K562 (cell line): Measurements from ENCODE around the gene ZNF324B. TPM values are rescaled to one million over a fixed set of nuclear protein-coding genes. Genes with fewer than 3 reads are reported as not detected.
A peak's percentile ranks its signal among the peaks of the same experiment; 100 is the strongest.

Source experiments
- ATAC-seq: fragments of 200-7000 bp; cut with Tn5 transposase; 3 replicates; pipeline ENCODE4 v1.9.1; 2020; ENCODE audit warnings: moderate library complexity
- BruUV-seq: library from RNA; stranded (reverse); fragments of 400-500 nt; replicated peaks from 2 replicates; lab custom pipeline; 2021; lab: Mats Ljungman, UMichigan
- CTCF ChIA-PET: fragments of 300-600 bp; formaldehyde crosslinking; extraction: SDS; loops from one replicate; lab custom pipeline; 2021; ENCODE audit warnings: low intra/inter-chr PET ratio; lab: Yijun Ruan, JAX
- POLR2A ChIA-PET: fragments of 300-600, 350-650 bp; sonication (Branson Sonifier 250); formaldehyde crosslinking; extraction: SDS; loops from one replicate; lab custom pipeline; 2021; ENCODE audit warnings: antibody characterized with exemption, inconsistent platforms; lab: Yijun Ruan, JAX
- DNase-seq, 4 experiments: peaks; one replicate each; pipeline versions ENCODE4 v3.0.0 to v3.0.0-alpha.2; 2011 to 2018; ENCODE audit warnings: low spot score in 3 of 4, mixed read lengths in 3 of 4; ENCODE audit errors: extremely low read depth in 1 of 4
- FAIRE-seq: peaks from 2 replicates; lab custom pipeline; 2011; peaks lifted over from hg19 to GRCh38; lab: Jason Lieb, UNC
- H2AFZ ChIP-seq: 2 replicates; pipeline ENCODE4 v1.6.0; 2011; ENCODE audit warnings: low read depth, low read length, control low read depth, inconsistent platforms
- H3K27ac ChIP-seq: fragments of 200-600 bp; 3 replicates; pipeline ENCODE4 v1.8.0; 2011; ENCODE audit warnings: low read depth, mild to moderate bottlenecking, control low read depth, inconsistent platforms, low read length, moderate library complexity, mixed read lengths; ENCODE audit errors: extremely low read depth
- H3K27me3 ChIP-seq, 2 experiments: fragments of 300-600 bp in 1 of 2; 2 replicates in 1 of 2; 3 replicates in 1 of 2; pipeline versions ENCODE4 v1.6.0 to v1.8.0; 2011; ENCODE audit warnings: inconsistent platforms in 2 of 2, low read length in 2 of 2, mild to moderate bottlenecking in 1 of 2, mixed read lengths in 1 of 2, moderate library complexity in 1 of 2; ENCODE audit not compliant: control insufficient read depth in 2 of 2, insufficient read depth in 2 of 2
- H3K36me3 ChIP-seq: fragments of 300-600 bp; 3 replicates; pipeline ENCODE4 v1.8.0; 2011; ENCODE audit warnings: mild to moderate bottlenecking, low read length, inconsistent platforms; ENCODE audit not compliant: control insufficient read depth, insufficient read depth
- H3K4me1 ChIP-seq, 2 experiments: fragments of 200-600 bp in 1 of 2; replicated peaks in 1 of 2; 2 replicates in 1 of 2; 3 replicates in 1 of 2; pipeline versions ENCODE4 v1.5.1 to v1.8.0; 2011; ENCODE audit warnings: inconsistent platforms in 2 of 2, low read length in 2 of 2, mild to moderate bottlenecking in 1 of 2, mixed read lengths in 1 of 2, moderate library complexity in 1 of 2; ENCODE audit not compliant: control insufficient read depth in 2 of 2, insufficient read depth in 2 of 2
- H3K4me2 ChIP-seq: 2 replicates; pipeline ENCODE4 v1.6.1; 2011; ENCODE audit warnings: low read length, control low read depth, inconsistent platforms, mixed read lengths; ENCODE audit not compliant: insufficient read depth
- H3K4me3 ChIP-seq: fragments of 200-600 bp; sonication (generic), shearing (Covaris generic); 2 replicates; pipeline ENCODE4 v1.5.1; 2016; ENCODE audit warnings: control low read depth, inconsistent platforms
- H3K79me2 ChIP-seq: fragments of 200-600 bp; 3 replicates; pipeline ENCODE4 v1.8.0; 2011; ENCODE audit warnings: low read length, inconsistent platforms; ENCODE audit not compliant: control insufficient read depth, insufficient read depth
- H3K9ac ChIP-seq, 2 experiments: 2 replicates each; pipeline versions ENCODE4 v1.6.0 to v1.6.1; 2011; ENCODE audit warnings: low read depth in 2 of 2, low read length in 2 of 2, control low read depth in 1 of 2, inconsistent platforms in 1 of 2, mild to moderate bottlenecking in 1 of 2, mixed read lengths in 1 of 2; ENCODE audit not compliant: insufficient read depth in 1 of 2
- H3K9me1 ChIP-seq: one replicate; pipeline ENCODE4 v1.6.0; 2011; ENCODE audit warnings: inconsistent platforms, mild to moderate bottlenecking, low read length, moderate library complexity; ENCODE audit not compliant: control insufficient read depth, insufficient read depth
- H3K9me3 ChIP-seq: replicated peaks from 2 replicates; pipeline ENCODE4 v1.5.1; 2011; ENCODE audit warnings: low read depth, low read length, inconsistent platforms; ENCODE audit not compliant: control insufficient read depth, insufficient read depth
- H4K20me1 ChIP-seq: replicated peaks from 2 replicates; pipeline ENCODE4 v1.6.1; 2011; ENCODE audit warnings: low read length, inconsistent platforms, mixed read lengths; ENCODE audit not compliant: control insufficient read depth, insufficient read depth
- HMG20A ChIP-seq: fragments of 450-650 bp; formaldehyde crosslinking; conservative IDR thresholded peaks from 2 replicates; pipeline ENCODE4 v1.4.0; 2020; ENCODE audit warnings: mild to moderate bottlenecking, mixed read lengths
- L3MBTL2 ChIP-seq: fragments of 450-650 bp; IDR thresholded peaks from 2 replicates; pipeline ENCODE4 v1.6.1; 2016; ENCODE audit warnings: mild to moderate bottlenecking, moderate library complexity
- NFYB ChIP-seq: IDR thresholded peaks from 2 replicates; pipeline ENCODE4 v1.6.1; 2011; ENCODE audit warnings: mild to moderate bottlenecking, moderate library complexity; ENCODE audit not compliant: insufficient read length; ENCODE audit errors: extremely low read depth
- RFX1 ChIP-seq: fragments of 450-650 bp; IDR thresholded peaks from 2 replicates; pipeline ENCODE4 v1.6.1; 2016; ENCODE audit warnings: mild to moderate bottlenecking, moderate library complexity
- SRSF9 ChIP-seq: fragments of 200-400 bp; formaldehyde crosslinking; IDR thresholded peaks from 2 replicates; pipeline ENCODE4 v1.6.1; 2017; ENCODE audit warnings: low read depth, low read length, borderline replicate concordance
- WGBS: fragments of 100-300 bp; shearing (Covaris generic); methylation state at CpG from one replicate; pipeline ENCODE4 v1.1.6; 2016; ENCODE audit warnings: low coverage, mixed read lengths; ENCODE audit not compliant: insufficient coverage; ENCODE audit errors: missing lambda C conversion rate; 5-methylcytosine and 5-hydroxymethylcytosine counted together
- in situ Hi-C: fragments of 300-500 bp; cut with MboI; formaldehyde crosslinking; loops from 4 replicates; pipeline ENCODE4 v1.15.0; 2018; ENCODE audit warnings: inconsistent platforms, mixed read lengths
- intact Hi-C: fragments of 100-400 bp; cut with micrococcal nuclease; formaldehyde crosslinking; loops from 2 replicates; pipeline ENCODE4 v1.14.2; 2022
- polyA plus RNA-seq, 8 experiments: library from polyadenylated mRNA; depleted of rRNA in 4 of 8; stranded (reverse) in 5 of 8; unstranded in 3 of 8; fragments of >200 nt; fragmentation: Nextera tagmentation in 2 of 8; fragmentation: Illumina TruSeq in 1 of 8; extraction: Ambion mirVana in 2 of 8; extraction: Trizol in 1 of 8; gene quantifications; 2 replicates each; pipeline versions ENCODE4 v1.2.1 to v1.2.3, GENCODE V29; 2011 to 2014; ENCODE audit warnings: inconsistent platforms in 1 of 8, missing spikeins in 1 of 8
- total RNA-seq, 7 experiments: library from RNA; depleted of rRNA in 6 of 7; stranded (reverse); fragments of >200 nt in 6 of 7; fragmentation: Illumina TruSeq in 2 of 7; extraction: Trizol in 2 of 7; gene quantifications; 2 replicates each; pipeline versions ENCODE4 v1.2.1 to v1.2.3, GENCODE V29; 2011 to 2021; ENCODE audit warnings: low replicate concordance in 1 of 7
- TF ChIP-seq, protein P1 (sequence below): sonication (generic); formaldehyde crosslinking; IDR thresholded peaks from 2 replicates; pipeline ENCODE4 v1.8.1; 2023; ENCODE audit warnings: mild to moderate bottlenecking, missing genetic modification reagents

Gene ZNF324B
- total and polyA plus RNA-seq, 9 of the 15 experiments (the other 6 are each of a cell fraction or from before 2014, with no cell fraction given): 0.20 to 13.5 (median 5.7) TPM

DNA sequence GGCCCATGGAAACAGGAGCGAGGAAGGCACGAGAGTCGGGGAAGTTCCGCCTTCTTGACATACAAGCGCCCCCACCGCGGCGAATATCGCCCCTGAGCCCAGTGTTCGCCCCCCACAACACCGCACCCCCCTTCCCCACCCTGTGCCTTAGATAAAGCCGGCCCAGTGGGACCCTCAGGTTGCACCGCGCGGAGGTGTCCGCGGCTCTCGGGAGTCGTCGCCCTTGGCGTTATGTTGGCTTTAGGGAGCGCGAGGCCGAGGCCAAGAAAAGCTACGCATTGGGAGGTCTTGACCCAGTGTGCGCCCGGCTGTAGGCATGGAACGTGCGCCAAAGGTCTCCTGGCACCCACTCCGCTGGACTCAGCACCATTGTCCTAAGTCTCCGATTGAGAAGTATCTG is 10.9 kb upstream of the ZNF324B start:
- peaks cover 5% of the 10 kb centered on the region; the same call in 1 of the 2 replicates for H3K9me3 ChIP-seq
- no peaks in the 10 kb centered on the region for H3K27me3 ChIP-seq
- no peak overlapping the region for H2AFZ ChIP-seq
- in situ Hi-C loops: no loop called here
- no peak overlapping the region for H3K4me3 ChIP-seq
- H3K4me1 ChIP-seq: peaks cover 0 to 12% of the 10 kb centered on the region in 2 experiments; a peak in 2 of 5 replicates
- no peak for FAIRE-seq
- no peak overlapping the region for H3K27ac ChIP-seq
- no peaks in the 10 kb centered on the region for H3K36me3 ChIP-seq
- no peak for ATAC-seq
- H4K20me1 ChIP-seq: no peaks in the 10 kb centered on the region
- H3K9me1 ChIP-seq: no peaks in the 10 kb centered on the region
- H3K9ac ChIP-seq: no peak overlapping the region
- intact Hi-C loops: no loop called here
- no peak overlapping the region for H3K4me2 ChIP-seq
- CTCF ChIA-PET: no interaction called here
- 57% methylated on average over 18 of the region's 31 CpGs for WGBS
- BruUV-seq: no TSS peak
- TF ChIP-seq HMG20A (CRISPR knock-in tag) (no peak), SRSF9 (no peak), NFYB (no peak), RFX1 (no peak), L3MBTL2 (no peak)
- TF ChIP-seq, protein P1, sequence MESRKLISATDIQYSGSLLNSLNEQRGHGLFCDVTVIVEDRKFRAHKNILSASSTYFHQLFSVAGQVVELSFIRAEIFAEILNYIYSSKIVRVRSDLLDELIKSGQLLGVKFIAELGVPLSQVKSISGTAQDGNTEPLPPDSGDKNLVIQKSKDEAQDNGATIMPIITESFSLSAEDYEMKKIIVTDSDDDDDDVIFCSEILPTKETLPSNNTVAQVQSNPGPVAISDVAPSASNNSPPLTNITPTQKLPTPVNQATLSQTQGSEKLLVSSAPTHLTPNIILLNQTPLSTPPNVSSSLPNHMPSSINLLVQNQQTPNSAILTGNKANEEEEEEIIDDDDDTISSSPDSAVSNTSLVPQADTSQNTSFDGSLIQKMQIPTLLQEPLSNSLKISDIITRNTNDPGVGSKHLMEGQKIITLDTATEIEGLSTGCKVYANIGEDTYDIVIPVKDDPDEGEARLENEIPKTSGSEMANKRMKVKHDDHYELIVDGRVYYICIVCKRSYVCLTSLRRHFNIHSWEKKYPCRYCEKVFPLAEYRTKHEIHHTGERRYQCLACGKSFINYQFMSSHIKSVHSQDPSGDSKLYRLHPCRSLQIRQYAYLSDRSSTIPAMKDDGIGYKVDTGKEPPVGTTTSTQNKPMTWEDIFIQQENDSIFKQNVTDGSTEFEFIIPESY (CRISPR knock-in tag): 0 out of 2 replicates have a peak, but pooled peaks have one; percentile 11
- DNase-seq: no peak
- H3K79me2 ChIP-seq: no peaks in the 10 kb centered on the region
- POLR2A ChIA-PET: no interaction called here
